ENCODE measurements around the gene XCL1. TPM values are rescaled to one million over a fixed set of nuclear protein-coding genes. Genes with fewer than 3 reads are reported as not detected.

Gene XCL1
- total RNA-seq, 1 donor from 2014 or later: not detected

- no peak for DNase-seq (ENCODE audit: extremely low spot score in 2 of 2)
- Histone ChIP-seq H3K27me3 (no peaks in the 10 kb centered on the region), H3K27ac (no peak overlapping the region), H3K4me1 (no peaks in the 10 kb centered on the region), H3K36me3 (no peaks in the 10 kb centered on the region), H3K4me3 (no peak overlapping the region), H3K9me3 (no peaks in the 10 kb centered on the region)
- TF ChIP-seq POLR2A (IDR thresholded peaks at IDR 0.05) (no peak), POLR2AphosphoS5 (IDR thresholded peaks at IDR 0.05; ENCODE audit: insufficient read depth in 1 of 2, low read depth in 1 of 2) (no peak), CTCF (IDR thresholded peaks at IDR 0.05) (no peak)
- intact Hi-C loops (cut with DNase I): no loop called here
These were observed 21.6 kb upstream of the XCL1 start for GRCh38 chr1:168554603-168555483.

GRCh38 chr1:168555508-168556046 lies 20.8 kb upstream of the XCL1 start:
- TF ChIP-seq CTCF (IDR thresholded peaks at IDR 0.05) (no peak), POLR2AphosphoS5 (IDR thresholded peaks at IDR 0.05; ENCODE audit: insufficient read depth in 1 of 2, low read depth in 1 of 2) (no peak), POLR2A (IDR thresholded peaks at IDR 0.05) (no peak)
- no peaks in the 10 kb centered on the region for H3K9me3 ChIP-seq
- no peak overlapping the region for H3K27ac ChIP-seq
- H3K36me3 ChIP-seq: no peaks in the 10 kb centered on the region
- H3K4me3 ChIP-seq: no peak overlapping the region
- H3K4me1 ChIP-seq: no peaks in the 10 kb centered on the region
- no peaks in the 10 kb centered on the region for H3K27me3 ChIP-seq
- intact Hi-C loops (cut with DNase I): no loop called here
- DNase-seq (ENCODE audit: extremely low spot score in 2 of 2): no peak

- no peaks in the 10 kb centered on the region for H3K4me1 ChIP-seq
- intact Hi-C loops (cut with DNase I): no loop called here
- no peak for TF ChIP-seq POLR2AphosphoS5 (IDR thresholded peaks at IDR 0.05; ENCODE audit: insufficient read depth in 1 of 2, low read depth in 1 of 2)
- no peak for TF ChIP-seq POLR2A (IDR thresholded peaks at IDR 0.05)
- no peak for TF ChIP-seq CTCF (IDR thresholded peaks at IDR 0.05)
These were observed 19.8 kb upstream of the XCL1 start for GRCh38 chr1:168556647-168557046.

GRCh38 chr1:168560370-168560769 lies 16.0 kb upstream of the XCL1 start:
- TF ChIP-seq CTCF (IDR thresholded peaks at IDR 0.05): no peak
- no peak for TF ChIP-seq POLR2AphosphoS5 (IDR thresholded peaks at IDR 0.05; ENCODE audit: insufficient read depth in 1 of 2, low read depth in 1 of 2)
- no peak for TF ChIP-seq POLR2A (IDR thresholded peaks at IDR 0.05)
- no peaks in the 10 kb centered on the region for H3K36me3 ChIP-seq
- no peaks in the 10 kb centered on the region for H3K27me3 ChIP-seq
- H3K27ac ChIP-seq: no peak overlapping the region
- intact Hi-C loops (cut with DNase I): no loop called here
- no peak overlapping the region for H3K4me3 ChIP-seq
- H3K4me1 ChIP-seq: no peaks in the 10 kb centered on the region
- no peak for DNase-seq (ENCODE audit: extremely low spot score in 2 of 2)
- H3K9me3 ChIP-seq: no peaks in the 10 kb centered on the region

More at GRCh38 chr1:168556647-168557046, 19.8 kb upstream of the XCL1 start:
- DNase-seq (ENCODE audit: extremely low spot score in 2 of 2): no peak
- Histone ChIP-seq H3K36me3 (no peaks in the 10 kb centered on the region), H3K27me3 (no peaks in the 10 kb centered on the region), H3K27ac (no peak overlapping the region), H3K9me3 (no peaks in the 10 kb centered on the region), H3K4me3 (no peak overlapping the region)

- intact Hi-C loops (cut with DNase I): no loop called here
- H3K9me3 ChIP-seq: no peaks in the 10 kb centered on the region
- DNase-seq (ENCODE audit: extremely low spot score in 2 of 2): no peak
- H3K4me1 ChIP-seq: no peaks in the 10 kb centered on the region
- H3K27me3 ChIP-seq: no peaks in the 10 kb centered on the region
- no peaks in the 10 kb centered on the region for H3K36me3 ChIP-seq
- no peak overlapping the region for H3K4me3 ChIP-seq
- no peak overlapping the region for H3K27ac ChIP-seq
- TF ChIP-seq POLR2AphosphoS5 (IDR thresholded peaks at IDR 0.05; ENCODE audit: insufficient read depth in 1 of 2, low read depth in 1 of 2) (no peak), CTCF (IDR thresholded peaks at IDR 0.05) (no peak), POLR2A (IDR thresholded peaks at IDR 0.05) (no peak)
These were observed 14.4 kb upstream of the XCL1 start for GRCh38 chr1:168561989-168562388.

Data from vagina (tissue), 2 donors.